ENCODE measurements around the gene FOCAD.

DNA sequence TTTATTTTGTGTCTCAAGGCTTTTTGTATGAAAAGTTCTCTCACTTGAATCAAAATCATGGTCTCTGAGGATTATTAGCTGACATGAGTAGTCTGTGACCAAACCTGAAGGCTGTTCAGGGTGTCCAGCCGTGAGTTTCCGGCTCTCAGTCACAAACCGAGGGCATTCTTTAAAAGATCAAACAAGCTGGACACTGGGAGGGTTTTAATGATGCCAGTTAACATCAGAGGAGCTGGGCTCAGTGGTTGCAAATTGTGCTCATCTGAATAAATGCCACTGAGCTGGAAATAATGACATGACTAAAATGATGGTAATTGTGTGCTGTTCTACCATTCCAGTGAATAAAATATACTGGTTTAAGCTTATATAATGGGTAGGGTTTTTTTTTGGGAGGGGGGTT, 153.1 kb downstream of the FOCAD start:
- TF ChIP-seq, protein P1, sequence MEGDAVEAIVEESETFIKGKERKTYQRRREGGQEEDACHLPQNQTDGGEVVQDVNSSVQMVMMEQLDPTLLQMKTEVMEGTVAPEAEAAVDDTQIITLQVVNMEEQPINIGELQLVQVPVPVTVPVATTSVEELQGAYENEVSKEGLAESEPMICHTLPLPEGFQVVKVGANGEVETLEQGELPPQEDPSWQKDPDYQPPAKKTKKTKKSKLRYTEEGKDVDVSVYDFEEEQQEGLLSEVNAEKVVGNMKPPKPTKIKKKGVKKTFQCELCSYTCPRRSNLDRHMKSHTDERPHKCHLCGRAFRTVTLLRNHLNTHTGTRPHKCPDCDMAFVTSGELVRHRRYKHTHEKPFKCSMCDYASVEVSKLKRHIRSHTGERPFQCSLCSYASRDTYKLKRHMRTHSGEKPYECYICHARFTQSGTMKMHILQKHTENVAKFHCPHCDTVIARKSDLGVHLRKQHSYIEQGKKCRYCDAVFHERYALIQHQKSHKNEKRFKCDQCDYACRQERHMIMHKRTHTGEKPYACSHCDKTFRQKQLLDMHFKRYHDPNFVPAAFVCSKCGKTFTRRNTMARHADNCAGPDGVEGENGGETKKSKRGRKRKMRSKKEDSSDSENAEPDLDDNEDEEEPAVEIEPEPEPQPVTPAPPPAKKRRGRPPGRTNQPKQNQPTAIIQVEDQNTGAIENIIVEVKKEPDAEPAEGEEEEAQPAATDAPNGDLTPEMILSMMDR (conservative IDR thresholded peaks at IDR 0.05): no peak
- TF ChIP-seq EZH2 (IDR thresholded peaks at IDR 0.05; ENCODE audit: low read depth): no peak
